Epithelial cell of alveolus of lung (primary cell): ENCODE results near the gene RBFOX2. TPM values are rescaled to one million over a fixed set of nuclear protein-coding genes. Genes with fewer than 3 reads are reported as not detected.

Source experiments
- total RNA-seq: library from RNA; depleted of rRNA; stranded (reverse); fragments of >200 nt; gene quantifications from 2 replicates; pipeline ENCODE4 v1.2.1, GENCODE V29; 2015

RBFOX2 gene
- total RNA-seq = 104 and 137 TPM in 2 replicates

GRCh38 chr22:36028646-36029405 is at the start of gene RBFOX2:
RBFOX2 (minus strand) TSS chr22:36028824; CDS start chr22:36028425, 399 bp downstream.

GRCh38 chr22:35717572-35717971 is 311.1 kb downstream of the RBFOX2 start, which contains the start of gene APOL5:
APOL5 (plus strand) TSS chr22:35717872; CDS start chr22:35717872, 0 bp downstream.

Other genes starting within 250 kb of the RBFOX2 start
- gene APOL3, start 131.9 kb upstream of the RBFOX2 start, total RNA-seq = 3.3 and 7.6 TPM in 2 replicates
- gene APOL4, start 173.0 kb upstream of the RBFOX2 start, total RNA-seq = 0.13 and 0.24 TPM in 2 replicates
- gene APOL2, start 210.7 kb upstream of the RBFOX2 start, total RNA-seq = 13.8 and 23.7 TPM in 2 replicates
- 2.3 and 3.2 TPM in 2 replicates for gene APOL1, start 224.3 kb upstream of the RBFOX2 start, total RNA-seq